GM21423 (cell line): Measurements from ENCODE around the gene ABCC4.
"Not testable (repeated sequence)": the region's sequence is repeated elsewhere in the genome, so short reads cannot be mapped to it uniquely, and the experiment has no call there.

ENCODE experiments used
- ATAC-seq: cut with Tn5 transposase; IDR thresholded peaks from one replicate; pipeline ENCODE4 v1.9.1; 2021; ENCODE audit warnings: mild to moderate bottlenecking, moderate library complexity; ENCODE audit not compliant: unreplicated experiment

ABCC4 gene

DNA sequence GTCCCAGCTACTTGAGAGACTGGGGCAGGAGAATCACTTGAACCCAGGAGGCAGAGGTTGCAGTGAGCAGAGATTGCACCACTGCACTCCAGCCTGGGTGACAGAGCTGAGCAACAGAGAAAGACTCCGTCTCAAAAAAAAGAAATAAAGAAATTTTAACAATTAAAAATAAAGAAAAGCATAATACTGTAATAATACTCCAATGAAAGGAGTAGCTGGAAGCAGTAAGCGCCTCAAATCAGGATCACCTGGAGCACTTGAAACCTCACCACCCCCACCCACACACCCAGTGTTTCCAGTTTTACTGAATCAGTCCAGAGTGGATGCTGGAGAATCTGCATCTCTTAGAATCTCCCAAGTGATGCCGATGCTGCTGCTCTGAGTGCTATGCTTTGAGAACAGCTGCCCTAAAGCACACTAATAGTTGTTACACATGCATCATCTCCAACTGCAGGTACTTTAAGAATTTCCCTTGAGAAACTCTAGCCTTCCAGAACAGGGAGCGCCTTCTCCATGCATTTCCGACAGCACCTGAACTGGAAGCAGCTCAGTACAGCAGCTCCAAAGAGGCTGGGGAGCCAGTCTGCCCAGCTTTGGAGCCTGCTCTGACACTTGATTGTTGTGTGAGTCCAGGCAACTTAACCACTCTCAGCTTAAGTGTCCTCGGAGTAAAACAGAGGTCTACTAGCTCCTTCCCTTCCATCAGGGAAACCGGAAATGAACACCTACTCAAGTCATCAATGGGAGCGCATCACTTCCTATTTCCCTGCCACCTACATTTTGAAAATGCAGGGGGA lies 2.9 kb downstream of the ABCC4 start:
- no peak for ATAC-seq

DNA sequence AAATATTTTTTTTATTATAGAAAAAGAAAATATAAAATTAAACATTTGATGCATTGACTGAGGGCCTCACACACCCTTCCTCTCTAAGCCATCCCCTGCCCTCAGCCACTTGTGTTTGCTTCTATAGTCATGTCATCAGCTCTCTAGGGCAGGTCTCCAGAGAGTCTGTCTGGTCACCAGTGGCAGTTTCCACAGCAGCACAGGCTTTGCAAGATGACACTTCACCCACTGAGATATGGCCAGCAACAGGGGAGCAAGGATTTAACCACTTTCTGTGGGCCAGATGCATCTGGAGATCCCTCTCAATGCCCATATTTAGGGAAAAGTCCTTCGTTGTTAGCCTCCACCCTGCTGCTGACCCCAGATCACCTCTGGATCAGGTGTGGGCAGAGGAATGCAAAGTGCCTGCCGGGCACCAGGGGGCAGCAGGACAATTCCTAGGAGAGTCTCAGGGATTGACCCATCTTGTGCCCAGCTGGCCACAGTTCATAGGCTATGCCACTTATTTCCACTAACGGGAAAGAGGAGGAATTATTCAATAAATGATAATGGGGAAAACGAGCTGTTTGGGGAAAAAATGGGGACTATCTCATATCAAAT lies 4.8 kb downstream of the ABCC4 start:
- no peak for ATAC-seq

DNA sequence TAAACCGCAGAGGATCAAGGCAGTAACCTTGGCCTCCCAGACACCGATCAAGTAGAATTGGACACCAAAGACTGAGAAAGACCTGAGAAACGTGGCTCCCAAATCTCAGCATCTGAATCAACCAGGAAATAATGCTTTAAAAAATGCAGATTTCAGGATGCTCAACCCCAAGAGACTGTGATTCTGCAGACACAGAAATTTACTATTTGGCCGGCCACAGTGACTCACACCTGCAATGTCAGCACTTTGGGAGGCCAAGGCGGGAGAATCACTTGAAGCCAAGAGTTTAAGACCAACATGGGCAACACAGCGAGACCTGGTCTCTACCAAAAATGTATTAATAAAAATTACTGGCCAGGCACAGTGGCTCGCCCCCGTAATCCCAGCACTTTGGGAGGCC lies 6.2 kb downstream of the ABCC4 start:
- ATAC-seq = no peak

DNA sequence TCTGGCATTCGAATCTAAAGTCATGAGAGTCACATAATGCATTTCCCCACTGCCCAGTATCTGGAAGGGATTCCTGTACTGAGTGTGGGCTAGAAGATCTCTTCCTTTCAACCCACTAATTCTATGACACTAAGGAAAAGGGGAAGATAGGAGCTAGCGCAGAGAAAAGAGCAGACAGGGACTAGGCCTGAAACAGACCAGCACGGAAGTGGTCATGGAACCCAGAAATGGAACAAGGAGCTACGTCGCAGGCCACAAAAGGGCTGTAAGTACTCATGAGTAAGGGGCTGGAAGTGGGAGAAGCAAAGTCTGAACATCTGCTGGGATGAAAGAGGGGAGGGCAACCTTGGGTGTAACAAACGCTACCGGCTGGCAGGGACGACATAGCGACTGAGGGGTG lies 8.6 kb downstream of the ABCC4 start:
- ATAC-seq = no peak

DNA sequence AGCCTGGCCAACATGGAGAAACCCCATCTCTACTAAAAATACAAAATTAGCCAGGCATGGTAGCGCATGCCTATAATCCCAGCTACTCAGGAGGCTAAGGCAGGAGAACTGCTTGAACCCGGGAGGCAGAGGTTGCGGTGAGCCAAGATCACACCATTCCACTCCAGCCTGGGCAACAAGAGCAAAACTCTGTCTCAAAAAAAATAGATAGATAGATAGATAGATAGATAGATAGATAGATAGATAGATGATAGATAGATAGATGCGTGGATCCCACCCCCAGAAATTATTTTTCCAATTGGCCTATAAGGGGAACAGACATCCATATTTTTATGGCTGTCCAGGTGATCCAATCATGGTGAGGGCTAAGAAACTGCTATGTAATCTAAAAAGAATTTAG lies 11.3 kb downstream of the ABCC4 start:
- ATAC-seq = not testable (repeated sequence)

DNA sequence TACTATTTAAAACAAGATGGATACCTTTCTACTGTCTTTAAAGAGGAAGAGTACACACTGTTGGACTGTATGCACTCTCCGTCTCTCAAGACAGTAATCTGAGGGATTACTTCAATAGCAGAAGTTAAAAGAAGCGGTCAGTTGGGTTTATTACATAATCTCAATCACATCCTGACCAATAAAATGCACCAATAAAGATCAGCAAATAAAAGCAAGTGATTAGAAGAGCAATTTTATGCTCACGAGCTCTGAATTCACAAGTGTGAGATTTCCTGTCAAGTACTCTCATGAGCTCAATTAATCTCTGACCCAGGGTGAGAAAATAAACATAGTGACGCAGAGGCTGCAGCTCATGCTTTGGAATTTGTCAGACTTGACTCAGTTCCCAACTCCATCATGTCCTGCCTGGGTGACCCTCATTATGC lies 12.2 kb downstream of the ABCC4 start:
- ATAC-seq = no peak

DNA sequence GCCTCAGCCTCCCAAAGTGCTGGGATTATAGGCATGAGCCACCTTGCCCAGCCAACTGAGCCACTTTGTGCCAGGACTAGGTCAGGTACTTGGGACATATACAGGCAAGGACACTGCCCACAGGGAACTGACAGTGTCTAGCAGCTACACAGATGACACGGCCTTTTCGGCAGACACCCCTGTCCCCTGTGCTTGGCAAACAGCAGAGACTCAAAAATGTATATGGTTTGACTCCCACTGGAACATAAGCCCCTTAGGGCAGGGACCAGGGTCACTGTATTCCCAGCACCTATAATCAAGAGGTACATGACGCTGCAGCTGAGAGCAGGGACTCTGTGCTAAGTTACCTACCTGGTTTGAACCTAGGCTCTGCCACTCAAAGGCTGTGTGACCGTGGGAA lies 16.8 kb downstream of the ABCC4 start:
- no peak for ATAC-seq

DNA sequence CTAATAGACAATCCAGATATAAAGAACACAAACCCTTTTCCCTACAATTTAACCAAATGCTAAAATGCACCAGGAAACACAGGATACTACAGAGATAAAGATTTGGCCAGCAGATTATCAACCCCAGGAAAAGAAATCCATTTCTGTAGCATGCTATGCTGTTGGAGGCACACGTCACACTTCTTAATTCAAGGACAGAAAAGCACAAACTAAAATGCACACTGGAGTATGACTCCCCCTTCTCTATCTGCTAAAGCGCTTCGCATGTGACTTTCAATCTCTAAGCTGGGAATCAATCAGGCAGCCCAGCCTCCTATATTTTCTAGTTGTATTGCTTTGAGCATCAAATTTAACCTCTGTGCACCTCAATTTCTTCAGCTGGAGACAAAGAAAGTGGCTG lies 22.2 kb downstream of the ABCC4 start:
- no peak for ATAC-seq

DNA sequence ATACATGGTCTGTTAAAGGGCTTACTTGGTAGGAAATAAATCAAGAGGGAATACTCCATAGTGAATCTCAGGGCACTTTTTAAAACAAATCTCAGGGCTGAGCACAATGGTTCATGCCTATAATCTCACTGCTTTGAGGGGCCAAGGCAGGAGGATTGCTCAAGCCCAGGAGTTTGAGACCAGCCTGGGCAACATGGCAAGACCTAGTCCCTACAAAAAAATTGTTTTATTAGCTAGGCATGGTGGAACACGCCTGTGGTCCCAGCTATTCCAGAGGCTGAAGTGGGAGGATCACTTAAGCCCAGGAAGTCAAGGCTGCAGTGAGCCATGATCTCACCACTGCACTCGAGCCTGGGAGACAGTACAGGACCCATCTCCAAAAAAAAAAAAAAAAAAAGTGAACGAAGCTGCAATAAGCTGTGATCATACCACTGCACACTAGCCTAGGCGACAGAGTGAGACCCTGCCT lies 25.2 kb downstream of the ABCC4 start:
- ATAC-seq = no peak

DNA sequence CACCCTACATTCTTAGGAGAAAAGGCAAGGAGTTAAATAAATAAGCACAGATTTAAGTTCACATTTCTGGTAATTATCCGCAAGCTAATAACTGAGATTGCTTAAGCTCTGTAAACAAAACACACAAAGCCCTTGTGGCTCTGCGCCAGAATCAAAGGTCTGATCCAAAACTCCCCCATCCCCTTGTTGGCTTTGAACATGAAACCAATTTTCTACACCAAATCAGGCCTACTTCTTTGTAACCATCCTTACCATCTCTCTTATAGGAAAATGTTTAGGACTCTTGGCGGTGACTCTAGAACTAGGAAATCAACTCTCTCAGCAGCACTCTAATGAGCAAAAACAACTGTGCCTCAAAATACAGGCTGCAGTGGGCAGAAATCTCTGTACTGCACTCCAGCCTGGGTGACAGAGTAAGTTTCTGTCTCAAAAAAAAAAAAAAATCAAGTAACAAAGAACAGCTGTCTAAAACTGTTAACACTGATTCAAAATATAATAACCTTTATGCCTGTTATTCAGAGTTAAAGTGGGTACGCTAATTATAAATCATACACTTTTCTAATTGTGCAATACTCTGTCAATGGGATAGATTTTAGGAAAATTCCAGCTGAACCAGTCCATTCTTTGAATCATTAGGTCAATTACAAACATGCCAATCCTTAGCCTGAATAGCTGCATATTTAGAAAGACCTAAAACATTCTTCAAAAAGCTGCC lies 25.8 kb downstream of the ABCC4 start:
- ATAC-seq = no peak

DNA sequence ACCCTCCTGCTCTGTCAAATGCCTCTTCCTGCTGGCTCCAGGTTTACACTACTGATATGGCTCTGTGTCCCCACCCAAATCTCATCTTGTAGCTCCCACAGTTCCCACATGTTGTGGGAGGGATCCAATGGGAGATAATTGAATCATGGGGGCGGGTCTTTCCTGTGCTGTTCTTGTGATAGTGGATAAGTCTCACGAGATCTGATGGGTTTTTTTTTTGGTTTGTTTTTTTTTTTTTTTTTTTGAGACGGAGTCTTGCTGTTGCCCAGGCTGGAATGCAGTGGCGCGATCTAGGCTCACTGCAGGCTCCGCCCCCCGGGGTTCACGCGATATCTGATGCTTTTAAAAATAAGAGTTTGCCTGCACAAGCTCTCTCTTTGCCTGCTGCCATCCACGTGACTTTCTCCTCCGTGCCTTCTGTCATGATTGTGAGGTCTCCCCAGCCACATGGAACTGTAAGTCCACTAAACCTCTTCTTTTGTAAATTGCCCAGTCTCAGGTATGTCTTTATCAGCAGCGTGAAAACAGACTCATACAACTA lies 27.6 kb downstream of the ABCC4 start:
- not testable (repeated sequence) for ATAC-seq

DNA sequence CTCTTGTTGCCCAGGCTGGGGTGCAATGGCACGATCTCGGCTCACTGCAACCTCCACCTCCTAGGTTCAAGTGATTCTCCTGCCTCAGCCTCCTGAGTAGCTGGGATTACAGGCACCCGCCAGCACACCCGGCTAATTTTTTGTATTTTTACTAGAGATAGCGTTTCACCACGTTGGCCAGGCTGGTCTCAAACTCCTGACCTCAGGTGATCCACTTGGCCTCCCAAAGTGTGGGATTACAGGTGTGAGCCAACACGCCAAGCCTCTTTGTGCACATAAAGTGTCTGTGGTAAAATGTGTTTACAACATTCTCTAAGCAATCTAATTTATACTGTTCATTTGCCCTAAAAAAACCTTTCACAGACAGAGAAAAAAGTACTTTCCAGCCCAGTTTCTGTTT lies 29.2 kb downstream of the ABCC4 start:
- ATAC-seq = not testable (repeated sequence)

DNA sequence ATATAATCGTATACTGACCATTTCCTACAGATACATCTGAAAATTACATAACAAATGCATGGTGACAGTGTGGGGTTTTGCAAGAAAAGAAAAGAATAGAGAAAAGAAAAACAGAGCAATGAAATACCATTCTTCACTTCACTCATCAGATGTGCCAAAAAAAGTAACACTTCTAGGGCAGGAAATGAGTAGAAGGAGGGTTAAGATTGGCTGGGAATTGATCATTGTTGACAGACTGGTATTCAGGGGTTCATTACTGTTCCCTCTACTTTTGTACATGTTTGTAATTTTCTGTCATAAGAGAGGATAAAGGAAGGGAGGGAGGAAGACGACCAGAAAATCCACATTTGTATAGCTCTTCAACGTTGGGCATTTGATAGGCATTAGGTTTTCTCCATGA lies 31.5 kb downstream of the ABCC4 start:
- no peak for ATAC-seq

DNA sequence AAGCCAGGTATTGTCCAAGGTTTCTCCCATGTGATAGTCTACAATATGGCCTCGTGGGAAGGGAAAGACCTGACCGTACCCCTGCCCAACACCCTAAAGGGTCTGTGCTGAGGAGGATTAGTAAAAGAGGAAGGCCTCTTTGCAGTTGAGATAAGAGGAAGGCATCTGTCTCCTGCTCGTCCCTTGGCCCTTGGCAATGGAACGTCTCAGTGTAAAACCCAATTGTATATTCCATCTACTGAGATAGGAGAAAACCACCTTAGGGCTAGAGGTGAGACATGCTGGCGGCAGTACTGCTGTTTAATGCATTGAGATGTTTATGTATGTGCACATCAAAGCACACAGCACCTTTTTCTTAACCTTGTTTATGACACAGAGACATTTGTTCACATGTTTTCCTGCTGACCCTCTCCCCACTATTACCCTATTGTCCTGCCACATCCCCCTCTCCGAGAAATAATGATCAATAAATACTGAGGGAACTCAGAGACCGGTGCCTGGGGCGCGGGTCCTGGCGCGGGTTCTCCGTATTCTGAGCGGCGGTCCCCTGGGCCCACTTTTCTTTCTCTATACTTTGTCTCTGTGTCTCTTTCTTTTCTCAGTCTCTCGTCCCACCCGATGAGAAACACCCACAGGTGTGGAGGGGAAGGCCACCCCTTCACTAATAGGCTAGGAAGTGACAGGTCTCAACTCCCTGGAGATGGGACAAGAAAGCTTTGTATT lies 32.7 kb downstream of the ABCC4 start:
- ATAC-seq = not testable (repeated sequence)

DNA sequence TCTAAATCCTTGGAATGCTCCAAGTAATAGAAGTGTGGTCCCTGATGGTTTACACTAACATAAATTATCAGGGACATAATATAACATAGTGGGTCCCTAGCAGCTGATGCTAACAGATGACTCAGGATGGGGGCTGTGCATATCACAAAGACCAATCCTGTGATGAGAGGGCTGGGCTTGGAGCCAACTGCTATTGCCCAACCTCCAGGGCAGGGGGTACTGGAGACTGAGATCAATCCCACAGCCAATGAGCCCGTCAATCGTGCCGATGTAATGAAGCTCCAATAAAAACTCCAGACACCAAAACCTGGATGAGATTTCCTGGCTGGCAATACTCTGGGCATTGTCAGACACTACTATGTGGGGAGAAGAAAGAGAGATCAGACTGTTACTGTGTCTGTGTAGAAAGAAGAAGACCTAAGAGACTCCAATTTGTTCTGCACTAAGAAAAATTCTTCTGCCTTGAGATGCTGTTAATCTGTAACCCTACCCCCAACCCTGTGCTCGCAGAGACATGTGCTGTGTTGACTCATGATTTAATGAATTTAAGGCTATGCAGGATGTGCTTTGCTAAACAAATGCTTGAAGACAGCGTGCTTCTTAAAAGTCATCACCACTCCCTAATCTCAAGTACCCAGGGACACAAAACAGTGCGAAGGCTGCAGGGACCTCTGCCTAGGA lies 33.4 kb downstream of the ABCC4 start:
- no peak for ATAC-seq

DNA sequence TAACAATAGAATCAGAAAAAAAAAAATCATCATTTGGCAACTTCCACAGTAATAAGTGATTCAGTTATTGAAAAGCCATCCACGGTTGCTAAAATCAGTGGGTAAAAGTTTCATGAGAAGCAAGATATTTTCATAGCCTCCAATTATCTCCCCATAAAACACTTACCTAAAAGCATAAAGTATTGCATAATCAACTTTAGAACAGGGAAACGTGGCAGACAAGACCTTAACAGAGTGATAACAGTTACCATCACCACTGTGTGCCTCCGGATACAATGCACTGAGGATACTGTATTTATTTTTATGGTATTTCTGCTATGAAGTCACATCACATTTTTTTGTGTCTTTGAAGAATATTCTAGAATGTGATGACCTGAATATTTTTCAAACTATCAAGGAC lies 37.0 kb downstream of the ABCC4 start:
- ATAC-seq = no peak

DNA sequence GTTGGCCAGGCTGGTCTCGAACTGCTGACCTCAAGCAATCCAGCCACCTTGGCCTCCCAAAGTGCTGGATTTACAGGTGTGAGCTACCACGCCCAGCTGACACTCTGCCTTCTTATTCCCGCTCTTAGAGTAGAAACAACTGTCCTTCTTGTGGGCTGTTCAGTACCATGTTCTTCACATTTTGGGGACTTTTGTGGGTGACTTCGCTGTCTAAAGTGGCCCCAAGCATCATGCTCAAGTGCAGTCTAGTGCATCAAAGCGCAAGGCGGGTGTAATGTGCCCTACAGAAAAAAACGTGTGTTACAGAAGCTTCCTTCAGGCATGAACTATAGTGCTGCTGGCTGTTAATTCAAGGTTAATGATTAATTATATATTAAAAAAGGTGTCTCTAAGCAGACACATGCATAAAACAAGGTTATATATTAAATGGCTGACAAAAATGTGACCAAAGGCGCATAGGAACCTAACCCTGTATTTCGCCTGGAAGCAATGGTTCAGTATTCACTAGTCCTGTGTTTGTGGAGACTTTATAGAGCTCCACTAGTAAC lies 38.3 kb downstream of the ABCC4 start:
- no peak for ATAC-seq

DNA sequence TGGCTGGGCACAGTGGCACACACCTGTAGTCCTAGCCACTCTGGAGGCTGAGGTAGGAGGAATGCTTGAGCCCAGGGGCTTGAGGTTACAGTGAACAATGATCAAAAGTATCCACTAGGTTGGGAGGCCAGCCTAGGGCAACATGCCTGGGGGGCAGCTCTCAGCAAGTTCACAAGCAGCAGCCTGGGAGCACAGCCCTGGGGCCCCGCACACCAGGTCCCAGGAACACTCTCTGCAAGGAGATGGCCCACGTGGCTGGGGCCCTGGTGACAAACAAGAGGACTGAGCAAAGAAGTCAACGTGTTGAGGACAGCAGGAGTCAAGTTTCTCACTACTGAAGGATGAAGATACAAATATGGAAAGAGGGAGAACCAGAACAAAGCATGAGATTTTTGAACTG lies 39.3 kb downstream of the ABCC4 start:
- ATAC-seq = no peak

DNA sequence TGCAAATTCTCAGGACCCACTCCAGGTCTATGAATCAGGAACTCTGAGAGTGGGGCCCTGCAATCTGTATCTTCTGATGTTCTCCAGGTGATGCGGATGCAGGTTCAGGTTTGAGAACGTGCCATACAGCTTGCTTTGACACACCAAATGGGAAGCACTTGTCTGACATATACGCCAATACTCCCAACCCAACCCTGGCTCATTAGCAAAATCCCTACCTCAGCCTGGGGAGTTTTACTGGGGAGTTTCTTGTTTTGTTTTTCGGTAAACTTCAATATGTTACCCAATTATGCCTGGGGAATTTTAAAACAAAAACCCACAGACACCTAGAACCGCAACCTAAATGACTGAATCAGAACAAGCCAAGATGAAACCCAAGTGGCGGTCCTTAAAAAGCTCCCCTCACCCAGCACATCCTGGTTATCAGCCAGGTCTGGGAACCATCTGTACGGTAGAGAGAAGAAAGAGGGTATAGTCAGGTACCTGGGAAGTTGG lies 41.2 kb downstream of the ABCC4 start:
- ATAC-seq = peak; percentile 46

DNA sequence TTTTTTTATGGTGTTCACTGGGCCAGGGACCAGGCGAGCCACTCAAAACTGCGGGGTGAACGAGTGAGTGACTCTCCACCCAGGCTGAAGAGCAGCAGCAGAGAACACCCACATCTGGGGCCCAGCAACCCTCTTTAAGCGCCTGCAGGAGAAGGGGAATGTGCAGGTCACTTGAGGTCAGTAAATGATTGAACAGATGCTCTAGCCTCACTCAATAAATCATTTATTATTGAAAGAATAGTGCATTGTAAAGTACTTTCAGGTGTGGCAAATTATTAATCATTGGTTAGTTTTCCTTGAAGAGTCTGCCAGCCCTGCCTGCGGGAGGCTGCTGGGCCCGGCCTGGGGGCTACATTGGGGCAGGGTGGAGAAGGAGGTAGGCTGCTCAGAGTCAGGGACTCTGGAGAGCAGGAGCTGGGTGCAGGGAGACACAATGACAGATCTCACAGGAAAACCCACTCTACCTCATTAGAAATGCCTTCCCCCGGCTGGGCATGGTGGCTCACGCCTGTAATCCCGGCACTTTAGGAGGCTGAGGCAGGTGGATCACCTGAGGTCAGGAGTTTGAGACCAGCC lies 42.5 kb downstream of the ABCC4 start:
- ATAC-seq = peak; percentile 71
